Neural cell (in vitro differentiated cells): ENCODE results near the gene EMILIN1. TPM values are rescaled to one million over a fixed set of nuclear protein-coding genes. Genes with fewer than 3 reads are reported as not detected.

Source experiments
- H2AFZ ChIP-seq: fragments of 200-600, 300-800 bp; sonication (generic), shearing (Covaris generic); 2 replicates; pipeline ENCODE4 v1.6.0; 2014; ENCODE audit warnings: low read depth, mild to moderate bottlenecking, antibody characterized with exemption, low read length, moderate library complexity
- H3F3A ChIP-seq: fragments of 200-600 bp; shearing (Covaris generic); 2 replicates; pipeline ENCODE4 v1.6.1; 2016; ENCODE audit warnings: mild to moderate bottlenecking, moderate library complexity, mixed read lengths, antibody characterized with exemption, low read length; ENCODE audit not compliant: insufficient read depth, poor library complexity, severe bottlenecking
- H3K27ac ChIP-seq: fragments of 200-600, 300-800 bp; sonication (generic), shearing (Covaris generic); 2 replicates; pipeline ENCODE4 v1.5.1; 2014; ENCODE audit warnings: mild to moderate bottlenecking, low read length, moderate library complexity
- H3K27me3 ChIP-seq: fragments of 300-800, 200-600 bp; sonication (generic), shearing (Covaris generic); 2 replicates; pipeline ENCODE4 v1.6.0; 2014; ENCODE audit warnings: mild to moderate bottlenecking, low read depth, low read length, moderate library complexity; ENCODE audit not compliant: insufficient read depth
- H3K36me3 ChIP-seq: fragments of 300-800, 200-600 bp; sonication (generic), shearing (Covaris generic); 2 replicates; pipeline ENCODE4 v1.5.1; 2014; ENCODE audit warnings: mild to moderate bottlenecking, antibody characterized with exemption, low read length, moderate library complexity; ENCODE audit not compliant: insufficient read depth
- H3K4me2 ChIP-seq: fragments of 300-800, 200-600 bp; sonication (generic), shearing (Covaris generic); 2 replicates; pipeline ENCODE4 v1.6.0; 2014; ENCODE audit warnings: mild to moderate bottlenecking, low read length
- H3K4me3 ChIP-seq: fragments of 300-800, 200-600 bp; sonication (generic), shearing (Covaris generic); 2 replicates; pipeline ENCODE4 v1.5.1; 2014; ENCODE audit warnings: mild to moderate bottlenecking, low read length, moderate library complexity
- H3K79me2 ChIP-seq: fragments of 200-600 bp; shearing (Covaris generic); replicated peaks from 2 replicates; pipeline ENCODE4 v1.6.0; 2014; ENCODE audit warnings: mild to moderate bottlenecking, low read length, moderate library complexity; ENCODE audit not compliant: insufficient read depth
- H3K9ac ChIP-seq: fragments of 300-800, 200-600 bp; sonication (generic), shearing (Covaris generic); 2 replicates; pipeline ENCODE4 v1.6.1; 2016; ENCODE audit warnings: mild to moderate bottlenecking, low read length, mixed read lengths
- H3K9me2 ChIP-seq: fragments of 200-600 bp; shearing (Covaris generic); 2 replicates; pipeline ENCODE4 v1.6.1; 2016; ENCODE audit warnings: mild to moderate bottlenecking, low read length, mixed read lengths; ENCODE audit not compliant: insufficient read depth
- H3K9me3 ChIP-seq: fragments of 200-600, 300-800 bp; sonication (generic), shearing (Covaris generic); 2 replicates; pipeline ENCODE4 v1.6.1; 2016; ENCODE audit warnings: mild to moderate bottlenecking, mixed run types, low read length, moderate library complexity, mixed read lengths
- H4K20me1 ChIP-seq: fragments of 200-600 bp; shearing (Covaris generic); 2 replicates; pipeline ENCODE4 v1.6.1; 2016; ENCODE audit warnings: mild to moderate bottlenecking, mixed run types; ENCODE audit not compliant: insufficient read depth
- CTCF ChIP-seq: fragments of 450-650 bp; IDR thresholded peaks from 2 replicates; pipeline ENCODE4 v1.5.1; 2014; ENCODE audit warnings: antibody characterized with exemption, mild to moderate bottlenecking, moderate library complexity; ENCODE audit not compliant: poor library complexity, severe bottlenecking
- EP300 ChIP-seq: fragments of 450-650 bp; conservative IDR thresholded peaks from 2 replicates; pipeline ENCODE4 v1.6.1; 2014; ENCODE audit warnings: antibody characterized with exemption, mild to moderate bottlenecking, moderate library complexity; ENCODE audit not compliant: poor library complexity, severe bottlenecking
- EZH2 ChIP-seq: fragments of 200-600, 300-800 bp; shearing (Covaris generic), sonication (generic); IDR thresholded peaks from 2 replicates; pipeline ENCODE4 v1.6.1; 2014; ENCODE audit warnings: antibody characterized with exemption, low read length, borderline replicate concordance, mild to moderate bottlenecking; ENCODE audit not compliant: insufficient read depth, poor library complexity, severe bottlenecking
- MXI1 ChIP-seq: fragments of 450-650 bp; conservative IDR thresholded peaks from 2 replicates; pipeline ENCODE4 v1.6.1; 2014; ENCODE audit warnings: antibody characterized with exemption, mild to moderate bottlenecking; ENCODE audit not compliant: poor library complexity, severe bottlenecking
- POLR2AphosphoS5 ChIP-seq: IDR thresholded peaks from 2 replicates; pipeline ENCODE4 v1.6.1; 2012
- RAD21 ChIP-seq: fragments of 450-650 bp; conservative IDR thresholded peaks from 2 replicates; pipeline ENCODE4 v1.6.1; 2014; ENCODE audit warnings: antibody characterized with exemption, mild to moderate bottlenecking, moderate library complexity
- REST ChIP-seq: IDR thresholded peaks from 2 replicates; pipeline ENCODE4 v1.6.1; 2012; ENCODE audit warnings: borderline replicate concordance
- SMC3 ChIP-seq: fragments of 450-650 bp; conservative IDR thresholded peaks from 2 replicates; pipeline ENCODE4 v1.6.1; 2014; ENCODE audit warnings: antibody characterized with exemption, mild to moderate bottlenecking, moderate library complexity; ENCODE audit not compliant: poor library complexity
- TAF1 ChIP-seq: IDR thresholded peaks from 2 replicates; pipeline ENCODE4 v1.6.1; 2012; ENCODE audit warnings: low read depth
- polyA plus RNA-seq: library from polyadenylated mRNA; depleted of rRNA; stranded (reverse); fragments of >200 nt; gene quantifications from 2 replicates; pipeline ENCODE4 v1.2.3, GENCODE V29; 2014

EMILIN1 gene
- polyA plus RNA-seq, 1 donor from 2014 or later, result 1.3 TPM

GRCh38 chr2:27065128-27065527 lies 13.3 kb upstream of the EMILIN1 start:
- Histone ChIP-seq H3K79me2 (peaks cover 11% of the 10 kb centered on the region), H4K20me1 (no peaks in the 10 kb centered on the region), H3K9ac (no peak overlapping the region), H3K9me2 (no peaks in the 10 kb centered on the region), H3K27me3 (no peaks in the 10 kb centered on the region), H3K4me2 (no peak overlapping the region), H3F3A (no peaks in the 10 kb centered on the region), H3K9me3 (no peaks in the 10 kb centered on the region), H3K27ac (no peak overlapping the region), H3K4me3 (no peak overlapping the region), H3K36me3 (no peaks in the 10 kb centered on the region), H2AFZ (no peak overlapping the region)
- no peak for TF ChIP-seq TAF1
- TF ChIP-seq EZH2, result no peak
- no peak for TF ChIP-seq SMC3

- Histone ChIP-seq H3K4me2 (no peak overlapping the region), H3K79me2 (peaks cover 23% of the 10 kb centered on the region), H3K9me3 (no peaks in the 10 kb centered on the region), H3K4me3 (no peak overlapping the region), H3K9me2 (no peaks in the 10 kb centered on the region), H3K27me3 (no peaks in the 10 kb centered on the region), H4K20me1 (no peaks in the 10 kb centered on the region), H3K9ac (no peak overlapping the region), H3K27ac (no peak overlapping the region), H3K36me3 (no peaks in the 10 kb centered on the region), H3F3A (no peaks in the 10 kb centered on the region), H2AFZ (no peak overlapping the region)
- TF ChIP-seq CTCF, result no peak
- no peak for TF ChIP-seq MXI1
- no peak for TF ChIP-seq SMC3
- TF ChIP-seq REST, result no peak
- TF ChIP-seq EP300, result no peak
These were observed 11.0 kb upstream of the EMILIN1 start for GRCh38 chr2:27067385-27067784.

- no peak overlapping the region for H2AFZ ChIP-seq
- H3K9ac ChIP-seq, result no peak overlapping the region
- H4K20me1 ChIP-seq, result no peaks in the 10 kb centered on the region
- TF ChIP-seq EZH2, result no peak
- no peak for TF ChIP-seq TAF1
- no peak for TF ChIP-seq MXI1
- no peak for TF ChIP-seq SMC3
- TF ChIP-seq CTCF, result no peak
- no peak for TF ChIP-seq RAD21
- no peak for TF ChIP-seq POLR2AphosphoS5
- no peak for TF ChIP-seq REST
- no peak for TF ChIP-seq EP300
- no peaks in the 10 kb centered on the region for H3K9me3 ChIP-seq
- H3K79me2 ChIP-seq, result peaks cover 23% of the 10 kb centered on the region
- H3K4me3 ChIP-seq, result peak overlapping the region; percentile 80
- H3K9me2 ChIP-seq, result no peaks in the 10 kb centered on the region
- no peak overlapping the region for H3K4me2 ChIP-seq
- no peaks in the 10 kb centered on the region for H3K36me3 ChIP-seq
- no peak overlapping the region for H3K27ac ChIP-seq
- no peaks in the 10 kb centered on the region for H3K27me3 ChIP-seq
- H3F3A ChIP-seq, result no peaks in the 10 kb centered on the region
These were observed 9.0 kb upstream of the EMILIN1 start for GRCh38 chr2:27069436-27069835.
